Measurements from ENCODE around the gene TTYH3. TPM values are rescaled to one million over a fixed set of nuclear protein-coding genes. Genes with fewer than 3 reads are reported as not detected.

The TTYH3 gene
- total and polyA plus RNA-seq, 2 of the 13 experiments (the other 11 are each of a cell fraction or from before 2014, with no cell fraction given) = 26.3 to 50.0 TPM

DNA sequence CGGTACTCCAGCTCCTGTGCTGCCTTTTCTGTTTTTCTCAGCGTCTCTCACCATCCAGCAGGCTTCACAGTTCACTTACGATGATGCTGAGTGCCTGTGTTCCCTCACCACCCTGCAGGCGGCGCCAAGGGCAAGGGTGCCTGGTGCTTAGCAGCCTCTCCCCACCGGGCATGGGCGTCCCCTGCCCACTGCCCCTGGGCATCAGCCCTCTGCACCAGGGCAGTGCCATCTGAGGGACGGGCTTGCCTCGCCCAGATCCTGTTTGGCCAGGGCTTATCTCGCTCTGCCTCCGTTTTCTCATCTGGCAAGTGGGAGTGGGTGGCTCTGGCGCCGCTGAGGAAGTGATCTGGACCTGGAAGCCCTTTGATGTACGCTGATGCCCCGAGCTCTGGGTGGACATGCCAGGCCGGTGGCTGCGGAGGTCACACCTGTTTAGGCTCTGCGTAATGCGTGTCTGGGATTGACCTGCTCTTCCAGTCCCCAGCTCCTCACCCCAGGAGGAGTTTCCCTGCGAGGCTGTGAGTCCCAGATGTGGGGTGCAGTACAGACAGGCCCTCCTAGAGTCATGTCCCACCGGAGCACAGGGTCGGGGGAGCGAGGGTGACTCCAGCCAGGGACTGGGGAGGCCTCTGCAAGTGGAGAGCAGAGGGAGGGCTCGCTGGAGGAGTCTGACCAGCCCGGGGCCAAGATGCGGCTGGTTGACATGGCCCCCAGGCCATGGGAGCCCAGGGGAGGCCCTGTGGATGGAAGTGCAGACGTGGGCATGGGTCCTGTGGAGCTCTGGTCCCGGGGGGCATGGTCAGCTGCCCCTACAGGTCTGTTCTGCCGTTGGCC lies 11.8 kb downstream of the TTYH3 start:
- peaks cover 34% of the 10 kb centered on the region; the same call in 1 of the 2 replicates for H4K20me1 ChIP-seq (ENCODE audit: insufficient read depth, low read length)
- no peak overlapping the region for H3K27ac ChIP-seq (ENCODE audit: extremely low read length, insufficient read depth, low read length)
- 92% methylated on average over 20 of the region's 29 CpGs for WGBS (ENCODE audit: low lambda C conversion rate)
- no peak overlapping the region for H3K4me3 ChIP-seq (replicated peaks in 1 of 3; ENCODE audit: insufficient read depth in 1 of 3, low read depth in 2 of 3, low read length in 3 of 3)
- no TSS peak for BruUV-seq (replicated peaks)
- ChIA-PET POLR2A (interaction anchor here (1.5 kb wide), 1 partner anchor 14 kb away, joined by 3 read pairs; no protein-coding TSS in a partner anchor), CTCF (ENCODE audit: low intra/inter-chr PET ratio, low total read pairs) (no interaction called here)
- H2AFZ ChIP-seq (ENCODE audit: low read length) = no peak overlapping the region
- H3K4me2 ChIP-seq (ENCODE audit: low read depth, low read length) = no peak overlapping the region
- TF ChIP-seq AGO2 (optimal IDR thresholded peaks at IDR 0.05; ENCODE audit: low read depth, low read length) (peak; percentile 75), HNRNPL (IDR thresholded peaks at IDR 0.05; ENCODE audit: low read depth, low read length) (peak; percentile 93), REL (CRISPR knock-in tag; conservative IDR thresholded peaks at IDR 0.05) (no peak)
- in situ Hi-C loops (cut with HindIII; ENCODE audit: extremely low pct_ligation_motif_present, low pct_unique_long_range_greater_than_20kb) (loop anchor here (10.0 kb wide), 1 partner anchor 79 kb away; no protein-coding TSS in a partner anchor), intact Hi-C loops (cut with micrococcal nuclease; ENCODE audit: unreplicated experiment) (no loop called here)
- no peaks in the 10 kb centered on the region for H3K9me3 ChIP-seq (ENCODE audit: low read length)
- no peak for DNase-seq (ENCODE audit: low spot score)
- peaks cover 39% of the 10 kb centered on the region for H3K79me2 ChIP-seq (ENCODE audit: insufficient read depth, low read length)
- no peak overlapping the region for H3K9ac ChIP-seq (ENCODE audit: insufficient read depth, low read depth, low read length)
- no peak for FAIRE-seq
- H3K27me3 ChIP-seq (ENCODE audit: control insufficient read depth in 1 of 2, insufficient read depth in 2 of 2, low read length in 2 of 2) = no peaks in the 10 kb centered on the region
- peaks cover 16 to 32% of the 10 kb centered on the region in 2 experiments; a peak in 4 of 5 replicates for H3K36me3 ChIP-seq (replicated peaks in 1 of 2; ENCODE audit: control insufficient read depth in 1 of 2, insufficient read depth in 2 of 2, low read length in 2 of 2)
- ATAC-seq = no peak
- H3K4me1 ChIP-seq (ENCODE audit: insufficient read depth, low read length) = peaks cover 48% of the 10 kb centered on the region

DNA sequence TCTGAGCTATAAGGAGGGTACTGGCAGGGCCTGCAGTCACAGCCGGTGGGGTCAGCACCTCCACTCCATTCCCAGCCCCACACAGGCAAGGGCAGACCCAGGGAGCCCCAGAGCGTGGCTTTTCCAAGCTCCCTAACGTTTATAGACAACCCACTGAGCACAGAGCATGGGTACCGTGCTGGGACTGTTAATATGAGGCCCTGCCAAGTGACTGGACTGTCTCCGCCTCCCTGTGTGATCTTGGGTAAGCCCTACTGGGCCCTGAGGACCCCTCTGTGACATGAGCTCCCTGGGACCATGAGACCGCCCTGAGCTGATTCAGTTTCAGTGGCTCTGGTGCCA lies 12.4 kb downstream of the TTYH3 start:
- peaks cover 14 to 29% of the 10 kb centered on the region in 2 experiments; a peak in 4 of 5 replicates for H3K36me3 ChIP-seq (replicated peaks in 1 of 2; ENCODE audit: control insufficient read depth in 1 of 2, insufficient read depth in 2 of 2, low read length in 2 of 2)
- no peak overlapping the region for H3K27ac ChIP-seq (ENCODE audit: extremely low read length, insufficient read depth, low read length)
- ATAC-seq (no peak), DNase-seq (ENCODE audit: low spot score) (no peak), FAIRE-seq (no peak)
- H3K9me3 ChIP-seq (ENCODE audit: low read length) = no peaks in the 10 kb centered on the region
- intact Hi-C loops (cut with micrococcal nuclease; ENCODE audit: unreplicated experiment) = no loop called here
- TF ChIP-seq, protein P1, sequence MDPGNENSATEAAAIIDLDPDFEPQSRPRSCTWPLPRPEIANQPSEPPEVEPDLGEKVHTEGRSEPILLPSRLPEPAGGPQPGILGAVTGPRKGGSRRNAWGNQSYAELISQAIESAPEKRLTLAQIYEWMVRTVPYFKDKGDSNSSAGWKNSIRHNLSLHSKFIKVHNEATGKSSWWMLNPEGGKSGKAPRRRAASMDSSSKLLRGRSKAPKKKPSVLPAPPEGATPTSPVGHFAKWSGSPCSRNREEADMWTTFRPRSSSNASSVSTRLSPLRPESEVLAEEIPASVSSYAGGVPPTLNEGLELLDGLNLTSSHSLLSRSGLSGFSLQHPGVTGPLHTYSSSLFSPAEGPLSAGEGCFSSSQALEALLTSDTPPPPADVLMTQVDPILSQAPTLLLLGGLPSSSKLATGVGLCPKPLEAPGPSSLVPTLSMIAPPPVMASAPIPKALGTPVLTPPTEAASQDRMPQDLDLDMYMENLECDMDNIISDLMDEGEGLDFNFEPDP (CRISPR knock-in tag; conservative IDR thresholded peaks at IDR 0.05) = no peak
- TF ChIP-seq, protein P2, sequence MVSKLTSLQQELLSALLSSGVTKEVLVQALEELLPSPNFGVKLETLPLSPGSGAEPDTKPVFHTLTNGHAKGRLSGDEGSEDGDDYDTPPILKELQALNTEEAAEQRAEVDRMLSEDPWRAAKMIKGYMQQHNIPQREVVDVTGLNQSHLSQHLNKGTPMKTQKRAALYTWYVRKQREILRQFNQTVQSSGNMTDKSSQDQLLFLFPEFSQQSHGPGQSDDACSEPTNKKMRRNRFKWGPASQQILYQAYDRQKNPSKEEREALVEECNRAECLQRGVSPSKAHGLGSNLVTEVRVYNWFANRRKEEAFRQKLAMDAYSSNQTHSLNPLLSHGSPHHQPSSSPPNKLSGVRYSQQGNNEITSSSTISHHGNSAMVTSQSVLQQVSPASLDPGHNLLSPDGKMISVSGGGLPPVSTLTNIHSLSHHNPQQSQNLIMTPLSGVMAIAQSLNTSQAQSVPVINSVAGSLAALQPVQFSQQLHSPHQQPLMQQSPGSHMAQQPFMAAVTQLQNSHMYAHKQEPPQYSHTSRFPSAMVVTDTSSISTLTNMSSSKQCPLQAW (CRISPR knock-in tag; IDR thresholded peaks at IDR 0.05) = peak; percentile 48; the same call in 1 of the 2 replicates
- TF ChIP-seq ZNF549 (CRISPR knock-in tag; IDR thresholded peaks at IDR 0.05) (no peak), ZNF761 (CRISPR knock-in tag; conservative IDR thresholded peaks at IDR 0.05) (no peak)
- no peak overlapping the region for H3K4me2 ChIP-seq (ENCODE audit: low read depth, low read length)
- no TSS peak for BruUV-seq (replicated peaks)
- WGBS (ENCODE audit: low lambda C conversion rate) = 92% methylated on average over 2 of the region's 6 CpGs
- H3K9ac ChIP-seq (ENCODE audit: insufficient read depth, low read depth, low read length) = no peak overlapping the region
- in situ Hi-C loops (cut with HindIII; ENCODE audit: extremely low pct_ligation_motif_present, low pct_unique_long_range_greater_than_20kb) = loop anchor here (10.0 kb wide), 1 partner anchor 79 kb away; no protein-coding TSS in a partner anchor
- CTCF ChIA-PET (ENCODE audit: low intra/inter-chr PET ratio, low total read pairs) = interaction anchor here (0.6 kb wide), 1 partner anchor 37 kb away, joined by 3 read pairs; no protein-coding TSS in a partner anchor
- H4K20me1 ChIP-seq (ENCODE audit: insufficient read depth, low read length) = peaks cover 34% of the 10 kb centered on the region; the same call in 1 of the 2 replicates
- no peak overlapping the region for H3K4me3 ChIP-seq (replicated peaks in 1 of 3; ENCODE audit: insufficient read depth in 1 of 3, low read depth in 2 of 3, low read length in 3 of 3)
- POLR2A ChIA-PET = interaction anchor here (1.5 kb wide), 1 partner anchor 14 kb away, joined by 3 read pairs; no protein-coding TSS in a partner anchor
- H3K4me1 ChIP-seq (ENCODE audit: insufficient read depth, low read length) = peaks cover 42% of the 10 kb centered on the region
- H3K79me2 ChIP-seq (ENCODE audit: insufficient read depth, low read length) = peaks cover 33% of the 10 kb centered on the region
- no peak overlapping the region for H2AFZ ChIP-seq (ENCODE audit: low read length)
- no peaks in the 10 kb centered on the region for H3K27me3 ChIP-seq (ENCODE audit: control insufficient read depth in 1 of 2, insufficient read depth in 2 of 2, low read length in 2 of 2)

Measured in HepG2 (cell line).